ENCODE measurements around the gene PROSER3. TPM values are rescaled to one million over a fixed set of nuclear protein-coding genes. Genes with fewer than 3 reads are reported as not detected.

PROSER3 gene
- total and polyA plus RNA-seq, 2 donors (not counting 1 experiment from before 2014, with no cell fraction given) = 26.0 to 61.0 TPM

GRCh38 chr19:35740108-35740422 is 17.9 kb upstream of the PROSER3 start:
- WGBS (ENCODE audit: insufficient coverage) = 8% methylated on average over 15 of the region's 16 CpGs
- Histone ChIP-seq H3K4me2 (replicated peaks; ENCODE audit: low read depth, low read length, poor library complexity, severe bottlenecking) (peak overlapping the region; percentile 100), H3K9ac (ENCODE audit: low read length) (peak overlapping the region; percentile 91), H3K27ac (ENCODE audit: low read length in 2 of 2) (peak overlapping the region; percentile 21 to 61), H3K4me1 (ENCODE audit: control insufficient read depth in 2 of 2, insufficient read depth in 2 of 2, low read length in 2 of 2) (peaks cover 34 to 64% of the 10 kb centered on the region in 2 donors), H3K9me3 (ENCODE audit: control extremely low read depth in 1 of 3, control insufficient read depth in 2 of 3, insufficient read depth in 1 of 3, low read length in 2 of 3) (no peaks in the 10 kb centered on the region), H3K36me3 (replicated peaks in 1 of 2; ENCODE audit: control extremely low read depth in 1 of 2, control insufficient read depth in 1 of 2, extremely low read depth in 1 of 2, insufficient read depth in 2 of 2, low read length in 1 of 2) (peaks cover 0 to 39% of the 10 kb centered on the region in 2 experiments), H2AFZ (ENCODE audit: insufficient read depth, low read depth, low read length, poor library complexity, severe bottlenecking) (peak overlapping the region; percentile 66), H3K27me3 (replicated peaks in 1 of 4; ENCODE audit: control extremely low read depth in 1 of 4, control insufficient read depth in 3 of 4, insufficient read depth in 4 of 4, low read length in 3 of 4) (no peaks in the 10 kb centered on the region), H3K4me3 (ENCODE audit: control extremely low read depth in 1 of 5, extremely low read depth in 1 of 5, insufficient read depth in 1 of 5, low read depth in 2 of 5, low read length in 4 of 5) (peak overlapping the region; percentile 60 to 93 (median 83)), H3K79me2 (ENCODE audit: control insufficient read depth, insufficient read depth, low read length) (peaks cover 48% of the 10 kb centered on the region), H4K20me1 (ENCODE audit: control insufficient read depth, insufficient read depth, low read length, poor library complexity, severe bottlenecking) (peaks cover 28% of the 10 kb centered on the region)
- Mint-ChIP-seq H3K27me3 (no peaks in the 10 kb centered on the region), H3K4me1 (peaks cover 52% of the 10 kb centered on the region), H3K4me3 (peak overlapping the region; percentile 96), H3K27ac (peak overlapping the region; percentile 92), H3K9me3 (ENCODE audit: insufficient read depth) (no peaks in the 10 kb centered on the region)
- ChIA-PET CTCF (interaction anchor here (0.8 to 1.6 kb wide), 8 partner anchors 8 to 219 kb away, joined by 3 to 7 read pairs (median 4); partner anchors contain the start of gene LIN37), POLR2A (interaction anchor here (0.7 to 1.5 kb wide), 9 partner anchors 8 to 160 kb away, joined by 3 to 10 read pairs (median 3); partner anchors contain the start of genes HSPB6, LIN37 and NFKBID)
- DNase-seq (no peak), ATAC-seq (ENCODE audit: low read depth) (peak; percentile 0)
- TF ChIP-seq CTCF (IDR thresholded peaks at IDR 0.05) = no peak
- TF ChIP-seq EZH2 (IDR thresholded peaks at IDR 0.05; ENCODE audit: borderline replicate concordance, insufficient read depth, low read depth, low read length, poor library complexity, severe bottlenecking) = no peak
- intact Hi-C loops (cut with micrococcal nuclease) = loop anchor here (1.0 to 10.0 kb wide), 8 partner anchors 18 to 475 kb away; partner anchors contain the start of genes ARHGAP33, PROSER3, ZNF146 and ZNF565

Data from B cell (primary cell).